GM12878 (cell line): ENCODE data around the gene AMT.

ENCODE experiments used
- ASH2L ChIP-seq: fragments of 300-600, 200-600 bp; sonication (generic); IDR thresholded peaks from 2 replicates; pipeline ENCODE4 v1.6.1; 2017; ENCODE audit warnings: low read depth, mild to moderate bottlenecking, borderline replicate concordance
- BACH1 ChIP-seq: fragments of 450-650 bp; IDR thresholded peaks from 2 replicates; pipeline ENCODE4 v1.6.1; 2017; ENCODE audit warnings: mild to moderate bottlenecking, borderline replicate concordance
- CREB1 ChIP-seq: IDR thresholded peaks from 2 replicates; pipeline ENCODE4 v1.6.1; 2012; ENCODE audit warnings: low read depth, mild to moderate bottlenecking, inconsistent platforms
- CTCF ChIP-seq, 3 experiments: IDR thresholded peaks in 2 of 3; conservative IDR thresholded peaks in 1 of 3; 2 replicates each; pipeline ENCODE4 v1.5.1; 2011; ENCODE audit warnings: low read depth in 3 of 3, low read length in 3 of 3, mild to moderate bottlenecking in 3 of 3, control low read depth in 2 of 3, moderate library complexity in 2 of 3, inconsistent platforms in 1 of 3, mixed read lengths in 1 of 3; ENCODE audit not compliant: control insufficient read depth in 2 of 3, insufficient read depth in 1 of 3; ENCODE audit errors: extremely low read depth in 1 of 3
- HDAC6 ChIP-seq: fragments of 200-600 bp; sonication (generic); IDR thresholded peaks from one replicate; pipeline ENCODE4 v1.8.0; 2017; ENCODE audit warnings: antibody characterized with exemption; ENCODE audit not compliant: unreplicated experiment
- NR2C2 ChIP-seq: IDR thresholded peaks from 2 replicates; pipeline ENCODE4 v1.6.1; 2011; ENCODE audit warnings: borderline replicate concordance, low read depth; ENCODE audit not compliant: control insufficient read depth, insufficient read length
- NRF1 ChIP-seq: conservative IDR thresholded peaks from 2 replicates; pipeline ENCODE4 v1.6.1; 2011; ENCODE audit warnings: mild to moderate bottlenecking, low read depth, low read length, improper control_type of control experiment
- RFX5 ChIP-seq: IDR thresholded peaks from 2 replicates; pipeline ENCODE4 v1.6.1; 2011; ENCODE audit warnings: low read depth, low read length, improper control_type of control experiment
- TAF1 ChIP-seq: IDR thresholded peaks from 2 replicates; pipeline ENCODE4 v1.6.1; 2011; ENCODE audit warnings: mild to moderate bottlenecking, low read depth, low read length, borderline replicate concordance

DNA sequence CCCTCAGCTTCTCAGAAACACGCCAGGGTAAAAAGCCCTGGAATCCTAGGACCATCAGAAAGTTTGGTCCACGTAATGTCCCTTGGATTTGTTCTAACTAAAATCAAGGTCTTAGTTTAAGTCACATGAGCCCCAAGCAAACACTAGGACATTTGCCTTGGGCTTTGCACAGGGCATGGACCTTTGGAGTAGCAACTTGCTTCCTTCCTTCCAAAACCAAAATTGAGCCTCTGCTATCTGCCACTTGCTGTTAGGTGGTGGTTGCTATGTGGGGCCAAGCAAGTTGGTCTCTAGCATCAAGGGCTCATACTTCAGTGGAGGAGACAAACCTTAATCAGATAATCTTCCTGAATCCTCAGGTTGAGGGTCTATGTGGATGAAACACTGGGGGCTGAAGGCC lies 43.8 kb upstream of the AMT start:
- no peak for TF ChIP-seq HDAC6
- TF ChIP-seq RFX5, result no peak
- no peak for TF ChIP-seq ASH2L
- TF ChIP-seq TAF1, result no peak
- no peak for TF ChIP-seq CTCF (IDR thresholded peaks at IDR 0.05 in 2 of 3, conservative IDR thresholded peaks at IDR 0.05 in 1 of 3; ENCODE audit: control insufficient read depth in 2 of 3, extremely low read depth in 1 of 3, insufficient read depth in 1 of 3, low read depth in 3 of 3, low read length in 3 of 3)
- no peak for TF ChIP-seq CREB1
- no peak for TF ChIP-seq NR2C2
- no peak for TF ChIP-seq BACH1
- no peak for TF ChIP-seq NRF1
